Peyer's patch (tissue), 4 donors: ENCODE data around the gene HHLA2.

Experiments
- POLR2A ChIP-seq, 2 donors: fragments of 450-650 bp; IDR thresholded peaks; one replicate each; pipeline ENCODE4 v1.5.1; 2017; ENCODE audit warnings: antibody characterized with exemption in 2 of 2, mild to moderate bottlenecking in 2 of 2, moderate library complexity in 2 of 2
- TF ChIP-seq, protein P1 (sequence below), 6 experiments: fragments of 450-650 bp in 4 of 6; fragments of 200-600 bp in 2 of 6; sonication (generic) in 1 of 6; IDR thresholded peaks; one replicate each; pipeline ENCODE4 v1.5.1; 2017 to 2019; ENCODE audit warnings: antibody characterized with exemption in 6 of 6, mild to moderate bottlenecking in 3 of 6, moderate library complexity in 1 of 6

DNA sequence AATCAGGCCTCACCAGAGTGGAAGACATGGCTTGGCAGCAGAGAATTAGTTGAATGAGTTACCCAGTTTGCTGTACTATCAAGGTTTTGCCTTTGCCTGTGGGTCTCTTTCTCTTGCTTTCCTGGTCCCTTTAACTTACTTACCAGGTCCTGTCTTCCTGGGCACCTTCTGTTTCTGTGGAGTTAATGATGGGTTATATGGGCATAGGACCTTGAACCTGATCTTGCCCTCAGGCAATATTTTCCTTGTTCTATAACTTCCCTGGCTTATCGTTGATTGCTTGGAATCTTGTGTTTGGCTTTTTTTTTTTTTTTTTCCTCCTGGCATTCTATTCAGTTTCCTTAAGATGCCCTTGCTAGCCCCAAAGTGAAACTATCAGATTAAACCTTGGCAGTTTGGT, 106.8 kb downstream of the HHLA2 start:
- TF ChIP-seq, protein P1, sequence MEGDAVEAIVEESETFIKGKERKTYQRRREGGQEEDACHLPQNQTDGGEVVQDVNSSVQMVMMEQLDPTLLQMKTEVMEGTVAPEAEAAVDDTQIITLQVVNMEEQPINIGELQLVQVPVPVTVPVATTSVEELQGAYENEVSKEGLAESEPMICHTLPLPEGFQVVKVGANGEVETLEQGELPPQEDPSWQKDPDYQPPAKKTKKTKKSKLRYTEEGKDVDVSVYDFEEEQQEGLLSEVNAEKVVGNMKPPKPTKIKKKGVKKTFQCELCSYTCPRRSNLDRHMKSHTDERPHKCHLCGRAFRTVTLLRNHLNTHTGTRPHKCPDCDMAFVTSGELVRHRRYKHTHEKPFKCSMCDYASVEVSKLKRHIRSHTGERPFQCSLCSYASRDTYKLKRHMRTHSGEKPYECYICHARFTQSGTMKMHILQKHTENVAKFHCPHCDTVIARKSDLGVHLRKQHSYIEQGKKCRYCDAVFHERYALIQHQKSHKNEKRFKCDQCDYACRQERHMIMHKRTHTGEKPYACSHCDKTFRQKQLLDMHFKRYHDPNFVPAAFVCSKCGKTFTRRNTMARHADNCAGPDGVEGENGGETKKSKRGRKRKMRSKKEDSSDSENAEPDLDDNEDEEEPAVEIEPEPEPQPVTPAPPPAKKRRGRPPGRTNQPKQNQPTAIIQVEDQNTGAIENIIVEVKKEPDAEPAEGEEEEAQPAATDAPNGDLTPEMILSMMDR (IDR thresholded peaks at IDR 0.05), result no peak
- no peak for TF ChIP-seq POLR2A (IDR thresholded peaks at IDR 0.05)
